ENCODE data around the gene RUVBL1. TPM values are rescaled to one million over a fixed set of nuclear protein-coding genes. Genes with fewer than 3 reads are reported as not detected.

Gene RUVBL1
- total and polyA plus RNA-seq, 4 donors: 13.3 to 23.1 (median 13.9) TPM

DNA sequence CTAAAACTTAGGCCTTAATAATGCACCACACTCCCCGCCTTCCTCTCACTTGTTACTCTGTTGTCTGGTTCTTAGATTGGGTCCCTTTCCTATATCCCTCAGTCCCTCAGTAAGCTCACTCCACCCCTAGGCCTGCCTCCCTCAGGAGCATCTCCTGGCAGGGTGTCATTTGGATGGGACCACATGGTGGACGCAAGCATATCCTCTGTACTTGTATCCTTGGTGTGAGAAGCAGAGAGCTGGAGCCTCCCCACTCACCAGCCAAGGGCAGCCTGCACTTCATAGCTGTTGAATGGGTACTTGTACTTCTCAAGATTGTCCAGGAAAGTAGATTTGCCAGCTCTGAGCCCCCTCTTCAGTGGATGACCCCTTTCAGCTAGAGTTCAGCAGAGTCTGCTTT, 59.7 kb downstream of the RUVBL1 start:
- no peak overlapping the region for H3K27ac ChIP-seq (ENCODE audit: low read depth in 1 of 2, low read length in 2 of 2)
- TF ChIP-seq, protein P1, sequence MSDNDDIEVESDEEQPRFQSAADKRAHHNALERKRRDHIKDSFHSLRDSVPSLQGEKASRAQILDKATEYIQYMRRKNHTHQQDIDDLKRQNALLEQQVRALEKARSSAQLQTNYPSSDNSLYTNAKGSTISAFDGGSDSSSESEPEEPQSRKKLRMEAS (IDR thresholded peaks at IDR 0.05): no peak
- TF ChIP-seq, protein P2, sequence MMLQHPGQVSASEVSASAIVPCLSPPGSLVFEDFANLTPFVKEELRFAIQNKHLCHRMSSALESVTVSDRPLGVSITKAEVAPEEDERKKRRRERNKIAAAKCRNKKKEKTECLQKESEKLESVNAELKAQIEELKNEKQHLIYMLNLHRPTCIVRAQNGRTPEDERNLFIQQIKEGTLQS (IDR thresholded peaks at IDR 0.05): no peak
- TF ChIP-seq YY1 (IDR thresholded peaks at IDR 0.05): no peak
- no peak for TF ChIP-seq RXRA (IDR thresholded peaks at IDR 0.05)
- TF ChIP-seq, protein P3, sequence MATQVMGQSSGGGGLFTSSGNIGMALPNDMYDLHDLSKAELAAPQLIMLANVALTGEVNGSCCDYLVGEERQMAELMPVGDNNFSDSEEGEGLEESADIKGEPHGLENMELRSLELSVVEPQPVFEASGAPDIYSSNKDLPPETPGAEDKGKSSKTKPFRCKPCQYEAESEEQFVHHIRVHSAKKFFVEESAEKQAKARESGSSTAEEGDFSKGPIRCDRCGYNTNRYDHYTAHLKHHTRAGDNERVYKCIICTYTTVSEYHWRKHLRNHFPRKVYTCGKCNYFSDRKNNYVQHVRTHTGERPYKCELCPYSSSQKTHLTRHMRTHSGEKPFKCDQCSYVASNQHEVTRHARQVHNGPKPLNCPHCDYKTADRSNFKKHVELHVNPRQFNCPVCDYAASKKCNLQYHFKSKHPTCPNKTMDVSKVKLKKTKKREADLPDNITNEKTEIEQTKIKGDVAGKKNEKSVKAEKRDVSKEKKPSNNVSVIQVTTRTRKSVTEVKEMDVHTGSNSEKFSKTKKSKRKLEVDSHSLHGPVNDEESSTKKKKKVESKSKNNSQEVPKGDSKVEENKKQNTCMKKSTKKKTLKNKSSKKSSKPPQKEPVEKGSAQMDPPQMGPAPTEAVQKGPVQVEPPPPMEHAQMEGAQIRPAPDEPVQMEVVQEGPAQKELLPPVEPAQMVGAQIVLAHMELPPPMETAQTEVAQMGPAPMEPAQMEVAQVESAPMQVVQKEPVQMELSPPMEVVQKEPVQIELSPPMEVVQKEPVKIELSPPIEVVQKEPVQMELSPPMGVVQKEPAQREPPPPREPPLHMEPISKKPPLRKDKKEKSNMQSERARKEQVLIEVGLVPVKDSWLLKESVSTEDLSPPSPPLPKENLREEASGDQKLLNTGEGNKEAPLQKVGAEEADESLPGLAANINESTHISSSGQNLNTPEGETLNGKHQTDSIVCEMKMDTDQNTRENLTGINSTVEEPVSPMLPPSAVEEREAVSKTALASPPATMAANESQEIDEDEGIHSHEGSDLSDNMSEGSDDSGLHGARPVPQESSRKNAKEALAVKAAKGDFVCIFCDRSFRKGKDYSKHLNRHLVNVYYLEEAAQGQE (IDR thresholded peaks at IDR 0.05): no peak
- no peak for TF ChIP-seq FOXA1 (IDR thresholded peaks at IDR 0.05)
- TF ChIP-seq FOXA2 (IDR thresholded peaks at IDR 0.05): no peak
- no peak for TF ChIP-seq JUND (IDR thresholded peaks at IDR 0.05)
- TF ChIP-seq NR2F2 (IDR thresholded peaks at IDR 0.05): no peak
- no peak for TF ChIP-seq SP1 (IDR thresholded peaks at IDR 0.05)
- no peak for TF ChIP-seq HNF4G (IDR thresholded peaks at IDR 0.05)
- TF ChIP-seq HNF4A (conservative IDR thresholded peaks at IDR 0.05): no peak
- no peak for TF ChIP-seq TAF1 (conservative IDR thresholded peaks at IDR 0.05)
- TF ChIP-seq GABPA (IDR thresholded peaks at IDR 0.05 in 1 of 2, conservative IDR thresholded peaks at IDR 0.05 in 1 of 2): no peak
- TF ChIP-seq EGR1 (IDR thresholded peaks at IDR 0.05; ENCODE audit: low read depth in 2 of 2): no peak
- TF ChIP-seq, protein P4, sequence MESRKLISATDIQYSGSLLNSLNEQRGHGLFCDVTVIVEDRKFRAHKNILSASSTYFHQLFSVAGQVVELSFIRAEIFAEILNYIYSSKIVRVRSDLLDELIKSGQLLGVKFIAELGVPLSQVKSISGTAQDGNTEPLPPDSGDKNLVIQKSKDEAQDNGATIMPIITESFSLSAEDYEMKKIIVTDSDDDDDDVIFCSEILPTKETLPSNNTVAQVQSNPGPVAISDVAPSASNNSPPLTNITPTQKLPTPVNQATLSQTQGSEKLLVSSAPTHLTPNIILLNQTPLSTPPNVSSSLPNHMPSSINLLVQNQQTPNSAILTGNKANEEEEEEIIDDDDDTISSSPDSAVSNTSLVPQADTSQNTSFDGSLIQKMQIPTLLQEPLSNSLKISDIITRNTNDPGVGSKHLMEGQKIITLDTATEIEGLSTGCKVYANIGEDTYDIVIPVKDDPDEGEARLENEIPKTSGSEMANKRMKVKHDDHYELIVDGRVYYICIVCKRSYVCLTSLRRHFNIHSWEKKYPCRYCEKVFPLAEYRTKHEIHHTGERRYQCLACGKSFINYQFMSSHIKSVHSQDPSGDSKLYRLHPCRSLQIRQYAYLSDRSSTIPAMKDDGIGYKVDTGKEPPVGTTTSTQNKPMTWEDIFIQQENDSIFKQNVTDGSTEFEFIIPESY (IDR thresholded peaks at IDR 0.05): no peak
- TF ChIP-seq, protein P5, sequence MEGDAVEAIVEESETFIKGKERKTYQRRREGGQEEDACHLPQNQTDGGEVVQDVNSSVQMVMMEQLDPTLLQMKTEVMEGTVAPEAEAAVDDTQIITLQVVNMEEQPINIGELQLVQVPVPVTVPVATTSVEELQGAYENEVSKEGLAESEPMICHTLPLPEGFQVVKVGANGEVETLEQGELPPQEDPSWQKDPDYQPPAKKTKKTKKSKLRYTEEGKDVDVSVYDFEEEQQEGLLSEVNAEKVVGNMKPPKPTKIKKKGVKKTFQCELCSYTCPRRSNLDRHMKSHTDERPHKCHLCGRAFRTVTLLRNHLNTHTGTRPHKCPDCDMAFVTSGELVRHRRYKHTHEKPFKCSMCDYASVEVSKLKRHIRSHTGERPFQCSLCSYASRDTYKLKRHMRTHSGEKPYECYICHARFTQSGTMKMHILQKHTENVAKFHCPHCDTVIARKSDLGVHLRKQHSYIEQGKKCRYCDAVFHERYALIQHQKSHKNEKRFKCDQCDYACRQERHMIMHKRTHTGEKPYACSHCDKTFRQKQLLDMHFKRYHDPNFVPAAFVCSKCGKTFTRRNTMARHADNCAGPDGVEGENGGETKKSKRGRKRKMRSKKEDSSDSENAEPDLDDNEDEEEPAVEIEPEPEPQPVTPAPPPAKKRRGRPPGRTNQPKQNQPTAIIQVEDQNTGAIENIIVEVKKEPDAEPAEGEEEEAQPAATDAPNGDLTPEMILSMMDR (IDR thresholded peaks at IDR 0.05; ENCODE audit: low read depth, low read length, missing input control): no peak
- no peak for TF ChIP-seq RAD21 (IDR thresholded peaks at IDR 0.05)
- WGBS: 94% methylated on average over 2 of the region's 2 CpGs

More for the DNA sequence above, 59.7 kb downstream of the RUVBL1 start:
- no peak overlapping the region for H3K9ac ChIP-seq (ENCODE audit: low read depth in 1 of 2, low read length in 2 of 2)
- H3K27me3 ChIP-seq (ENCODE audit: control insufficient read depth in 4 of 4, insufficient read depth in 4 of 4, low read length in 3 of 4): no peaks in the 10 kb centered on the region
- H3K4me1 ChIP-seq (ENCODE audit: control insufficient read depth in 4 of 4, insufficient read depth in 4 of 4, low read length in 3 of 4): peaks cover 0 to 16% (median 12%) of the 10 kb centered on the region in 4 donors
- H3K36me3 ChIP-seq (ENCODE audit: control insufficient read depth in 4 of 4, insufficient read depth in 3 of 4, low read depth in 1 of 4, low read length in 3 of 4): peaks cover 39 to 88% (median 85%) of the 10 kb centered on the region in 4 donors
- no peaks in the 10 kb centered on the region for H3K9me3 ChIP-seq (ENCODE audit: control insufficient read depth in 4 of 4, low read length in 3 of 4)
- H3K4me3 ChIP-seq (ENCODE audit: low read depth in 1 of 3, low read length in 3 of 3): no peak overlapping the region
- no peak for DNase-seq (ENCODE audit: low spot score)

Measured in liver (tissue), 9 donors.